Activated CD8-positive, alpha-beta memory T cell treated with anti-CD3 and anti-CD28 coated beads for 36 hours (primary cell): ENCODE data around the gene B4GALNT4. TPM values are rescaled to one million over a fixed set of nuclear protein-coding genes. Genes with fewer than 3 reads are reported as not detected.
"Not testable (repeated sequence)": the region's sequence is repeated elsewhere in the genome, so short reads cannot be mapped to it uniquely, and the experiment has no call there.

Source experiments
- CTCF ChIA-PET: fragments of 350-600 bp; sonication (Branson Sonifier 250); formaldehyde crosslinking; loops from one replicate; lab custom pipeline; 2021; ENCODE audit warnings: antibody characterized with exemption; lab: Charles Lee
- POLR2A ChIA-PET: fragments of 350-600 bp; sonication (Branson Sonifier 250); formaldehyde crosslinking; loops from one replicate; lab custom pipeline; 2021; ENCODE audit warnings: antibody characterized with exemption; lab: Charles Lee
- total RNA-seq, 2 experiments: library from RNA; stranded (reverse); gene quantifications; one replicate each; pipeline ENCODE4 v1.2.3, GENCODE V29; 2021

The B4GALNT4 gene
- total RNA-seq, 2 experiments from 2014 or later: 0.38 to 0.42 TPM

DNA sequence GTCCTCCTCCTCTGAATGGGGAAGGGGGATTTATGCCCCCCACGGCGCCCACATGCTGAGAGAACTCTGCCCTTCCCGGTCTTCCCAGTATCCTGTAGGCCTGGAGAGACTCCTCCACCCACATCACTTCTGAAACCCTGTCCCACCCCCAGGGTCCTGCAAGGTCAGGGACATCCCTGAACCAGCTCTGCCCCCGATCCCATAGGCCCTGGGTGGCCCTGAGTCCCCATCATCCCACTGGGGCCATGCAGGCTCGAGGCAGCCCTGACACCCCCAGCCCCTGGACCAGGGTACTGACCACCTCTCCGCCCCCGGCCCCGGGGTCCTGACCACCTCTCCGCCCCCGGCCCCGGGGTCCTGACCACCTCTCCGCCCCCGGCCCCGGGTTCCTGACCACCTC is 11.7 kb downstream of the B4GALNT4 start:
- ChIA-PET POLR2A (no interaction called here), CTCF (no interaction called here)

GRCh38 chr11:381501-382072 is 12.3 kb downstream of the B4GALNT4 start:
- ChIA-PET POLR2A (interaction anchor here (0.6 kb wide), 1 partner anchor 84 kb away, joined by 3 read pairs; no protein-coding TSS in a partner anchor), CTCF (no interaction called here)

DNA sequence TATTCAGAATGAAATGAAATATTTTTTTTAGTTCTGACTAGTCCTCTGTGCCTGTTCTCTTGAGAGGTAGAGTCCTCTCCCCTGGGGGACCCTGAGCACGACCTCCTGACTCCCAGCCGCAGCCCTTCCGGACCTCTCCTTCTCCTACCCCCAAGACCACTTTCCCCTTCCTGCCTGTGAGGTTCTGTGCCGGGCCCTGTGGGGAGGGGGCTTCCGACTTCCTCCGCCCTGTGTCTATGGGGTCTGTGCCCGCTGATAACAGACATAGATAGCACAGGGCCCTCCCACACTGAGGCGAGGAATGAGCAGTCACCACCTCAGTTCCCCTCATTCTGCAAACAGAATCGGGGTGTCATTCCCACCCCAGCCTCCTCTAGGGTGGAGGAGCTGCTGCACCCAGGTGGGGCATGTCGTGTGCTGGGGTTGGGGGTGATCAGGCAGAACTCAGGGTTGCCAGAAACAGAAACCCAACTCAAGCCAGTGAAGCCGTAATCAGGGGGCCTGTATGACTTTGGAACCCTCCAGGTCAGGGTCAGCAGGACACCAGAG is 12.9 kb downstream of the B4GALNT4 start:
- CTCF ChIA-PET: no interaction called here

DNA sequence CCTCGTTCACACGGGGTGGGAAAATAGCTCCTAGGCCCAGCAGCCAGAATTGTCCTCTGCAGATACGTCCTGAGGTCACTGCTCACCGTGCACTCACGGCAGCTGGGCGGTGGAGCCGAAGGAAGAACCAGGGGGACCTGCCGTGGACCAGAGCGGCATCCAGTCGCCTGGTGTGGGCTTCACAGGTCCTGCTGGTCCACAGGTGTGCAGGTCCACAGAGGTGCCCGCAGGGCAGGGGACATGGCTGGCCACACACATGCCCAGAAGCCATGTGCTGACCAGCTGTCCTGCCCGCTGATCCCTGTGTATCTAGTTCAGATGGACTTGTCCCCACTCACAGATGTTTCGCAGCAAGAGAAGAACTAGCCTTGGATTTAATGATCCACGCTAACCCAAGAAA is 14.1 kb downstream of the B4GALNT4 start:
- CTCF ChIA-PET: no interaction called here
- POLR2A ChIA-PET: no interaction called here

More for the DNA sequence above, 12.9 kb downstream of the B4GALNT4 start:
- POLR2A ChIA-PET: interaction anchor here (0.6 kb wide), 1 partner anchor 85 kb away, joined by 3 read pairs; no protein-coding TSS in a partner anchor

DNA sequence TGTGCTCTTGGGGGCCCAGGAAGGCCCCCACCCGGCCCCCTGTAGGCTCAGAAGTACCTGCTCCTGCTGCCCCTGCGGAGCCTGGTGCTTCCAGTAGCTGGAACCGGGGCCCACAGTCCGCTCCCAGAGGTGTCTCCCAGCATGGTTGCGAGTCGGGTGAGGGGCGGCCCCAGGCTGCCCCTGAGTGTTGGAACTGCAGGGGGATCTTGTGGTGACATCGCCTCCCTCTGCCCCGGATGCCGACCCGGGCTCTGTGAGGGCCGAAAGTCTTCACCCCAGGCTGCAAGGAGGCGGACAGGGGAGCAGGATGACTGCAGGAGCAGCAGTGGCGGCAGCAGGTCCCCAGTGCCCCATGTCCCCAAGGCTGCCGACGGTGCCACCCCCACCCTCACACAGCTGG is 15.2 kb downstream of the B4GALNT4 start:
- POLR2A ChIA-PET: no interaction called here

DNA sequence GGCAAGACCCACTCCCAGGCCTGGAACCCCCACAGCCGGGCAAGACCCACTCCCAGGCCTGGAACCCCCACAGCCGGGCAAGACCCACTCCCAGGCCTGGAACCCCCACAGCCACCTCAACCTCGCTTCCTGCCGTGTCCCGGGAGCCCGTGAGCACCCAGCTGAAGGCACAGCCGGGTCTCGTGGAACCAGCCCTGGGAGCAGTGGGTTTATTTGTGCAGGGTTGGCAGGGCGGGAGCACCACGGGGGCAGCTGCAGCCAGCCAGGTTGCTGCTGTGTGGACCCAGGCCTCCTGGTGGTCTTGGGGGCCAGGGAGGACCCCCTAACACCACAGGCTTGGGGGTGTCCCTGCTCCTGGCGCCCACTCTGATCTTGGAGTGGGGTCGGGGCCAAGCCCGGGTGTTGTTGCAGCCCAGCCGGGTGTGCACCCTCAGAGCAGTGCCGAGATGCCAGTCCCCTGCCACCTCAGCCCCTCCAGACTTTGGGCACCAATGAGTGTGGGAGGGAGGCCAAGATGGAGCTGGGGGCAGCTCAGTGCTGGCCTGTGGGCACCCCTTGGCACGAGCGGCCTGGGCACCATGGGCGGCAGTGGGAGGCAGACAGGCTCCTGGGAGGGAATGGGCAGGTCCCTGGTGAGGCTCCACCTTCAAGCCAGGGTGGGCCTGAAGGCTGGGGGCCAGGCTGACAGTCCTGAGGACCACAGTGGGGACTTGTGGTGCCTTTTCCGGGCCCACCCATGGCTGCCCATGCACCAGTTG is 16.5 kb downstream of the B4GALNT4 start:
- POLR2A ChIA-PET: no interaction called here
- CTCF ChIA-PET: interaction anchor here (1.0 kb wide), 1 partner anchor 17 kb away, joined by 4 read pairs; no protein-coding TSS in a partner anchor

More for the DNA sequence above, 15.2 kb downstream of the B4GALNT4 start:
- CTCF ChIA-PET: no interaction called here

- CTCF ChIA-PET: interaction anchor here (1.0 kb wide), 1 partner anchor 18 kb away, joined by 4 read pairs; no protein-coding TSS in a partner anchor
Observed at GRCh38 chr11:386483-386882, 17.2 kb downstream of the B4GALNT4 start.

DNA sequence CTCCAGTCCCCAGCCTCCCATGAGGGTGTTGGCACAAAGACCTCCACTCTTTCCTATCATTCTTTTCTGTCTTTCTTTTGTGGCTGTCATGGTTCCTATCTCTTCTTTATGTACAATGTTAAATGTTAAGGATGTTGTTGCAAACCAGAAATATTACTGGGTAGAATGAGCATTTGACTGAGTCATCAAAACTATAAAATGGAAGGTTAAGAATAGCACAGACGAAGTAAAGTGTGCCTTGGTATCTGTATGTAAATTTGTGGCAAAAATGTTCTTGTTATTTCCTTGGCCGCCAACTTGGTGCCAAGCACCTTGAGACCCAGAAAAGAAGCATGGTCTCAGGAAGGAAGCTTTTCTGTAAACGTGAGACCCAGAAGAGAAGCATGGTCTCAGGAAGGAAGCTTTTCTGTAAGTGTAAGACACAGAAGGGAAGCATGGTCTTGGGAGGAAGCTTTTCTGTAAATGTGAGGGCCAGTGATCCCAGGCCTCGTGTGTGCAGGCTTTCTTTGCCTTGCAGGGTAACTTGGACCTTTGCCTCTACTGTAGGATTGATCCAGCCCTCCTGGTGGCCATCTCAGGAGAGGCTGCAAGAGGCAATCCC is 18.0 kb downstream of the B4GALNT4 start:
- ChIA-PET CTCF (no interaction called here), POLR2A (no interaction called here)

More at GRCh38 chr11:386483-386882, 17.2 kb downstream of the B4GALNT4 start:
- POLR2A ChIA-PET: no interaction called here

DNA sequence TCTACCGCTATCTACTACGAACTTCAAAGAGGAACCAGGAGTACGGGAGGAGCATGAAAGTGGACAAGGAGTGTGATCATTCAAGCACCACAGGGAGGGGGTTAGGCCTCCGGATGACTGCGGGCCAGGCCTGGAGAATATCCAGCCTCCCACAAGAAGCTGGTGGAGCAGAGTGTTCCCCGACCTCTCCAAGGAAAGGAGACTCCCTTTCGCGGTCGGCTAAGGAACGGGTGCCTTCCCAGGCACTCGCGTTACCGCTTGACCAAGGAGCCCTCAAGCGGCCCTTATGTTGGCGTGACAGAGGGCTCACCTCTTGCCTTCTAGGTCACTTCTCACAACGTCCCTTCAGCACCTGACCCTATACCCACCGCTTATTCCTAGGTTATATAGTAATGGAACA is 20.1 kb downstream of the B4GALNT4 start:
- POLR2A ChIA-PET, CTCF ChIA-PET: not testable (repeated sequence)

- ChIA-PET POLR2A (no interaction called here), CTCF (no interaction called here)
Observed at GRCh38 chr11:390175-390574, 20.9 kb downstream of the B4GALNT4 start.

DNA sequence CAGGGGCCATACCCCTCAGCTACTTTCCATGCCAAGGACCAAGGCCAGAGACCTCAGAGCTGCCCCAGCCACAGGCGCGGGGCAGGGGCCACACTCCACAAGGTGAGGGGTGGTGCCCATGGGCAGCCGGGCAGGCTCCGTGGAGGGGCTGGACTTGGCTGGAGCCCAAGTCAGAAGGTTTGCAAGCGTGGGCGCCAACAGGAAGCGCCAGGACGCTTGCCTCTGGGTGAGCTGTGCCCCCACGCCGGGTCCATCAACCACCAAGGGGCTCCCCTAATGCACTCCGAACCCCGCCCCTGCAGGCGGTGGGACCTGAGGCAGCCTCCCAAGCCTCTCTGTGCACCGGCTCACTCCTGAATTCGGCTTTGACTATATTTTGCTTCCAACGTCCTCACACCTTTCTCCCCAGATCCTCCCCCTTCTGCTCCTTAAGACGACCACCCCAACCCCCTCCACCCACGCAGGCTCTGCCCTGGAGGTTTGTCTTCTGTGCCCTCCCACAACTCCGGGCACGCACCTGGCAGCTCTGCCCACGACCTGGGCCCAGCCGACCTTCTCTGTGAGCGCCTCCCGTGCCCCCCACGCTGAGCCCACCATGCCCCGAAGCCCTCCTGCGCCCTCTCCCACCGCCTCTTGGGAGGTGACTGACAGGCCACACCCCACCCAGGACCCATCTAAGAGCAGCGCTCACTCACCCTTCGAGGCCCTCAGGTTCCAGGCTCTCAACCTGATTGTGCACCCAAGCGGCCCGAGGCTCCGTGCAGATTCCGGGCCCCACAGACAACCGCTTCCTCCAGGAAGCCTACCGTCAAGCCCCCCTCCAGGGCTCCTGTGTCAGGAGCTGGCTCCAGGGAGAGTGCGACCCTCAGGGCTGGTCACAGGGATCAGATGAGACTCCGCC is 22.1 kb downstream of the B4GALNT4 start:
- CTCF ChIA-PET: no interaction called here

GRCh38 chr11:392102-392777 is 22.9 kb downstream of the B4GALNT4 start:
- ChIA-PET POLR2A (no interaction called here), CTCF (no interaction called here)

More for the DNA sequence above, 22.1 kb downstream of the B4GALNT4 start:
- POLR2A ChIA-PET: no interaction called here

DNA sequence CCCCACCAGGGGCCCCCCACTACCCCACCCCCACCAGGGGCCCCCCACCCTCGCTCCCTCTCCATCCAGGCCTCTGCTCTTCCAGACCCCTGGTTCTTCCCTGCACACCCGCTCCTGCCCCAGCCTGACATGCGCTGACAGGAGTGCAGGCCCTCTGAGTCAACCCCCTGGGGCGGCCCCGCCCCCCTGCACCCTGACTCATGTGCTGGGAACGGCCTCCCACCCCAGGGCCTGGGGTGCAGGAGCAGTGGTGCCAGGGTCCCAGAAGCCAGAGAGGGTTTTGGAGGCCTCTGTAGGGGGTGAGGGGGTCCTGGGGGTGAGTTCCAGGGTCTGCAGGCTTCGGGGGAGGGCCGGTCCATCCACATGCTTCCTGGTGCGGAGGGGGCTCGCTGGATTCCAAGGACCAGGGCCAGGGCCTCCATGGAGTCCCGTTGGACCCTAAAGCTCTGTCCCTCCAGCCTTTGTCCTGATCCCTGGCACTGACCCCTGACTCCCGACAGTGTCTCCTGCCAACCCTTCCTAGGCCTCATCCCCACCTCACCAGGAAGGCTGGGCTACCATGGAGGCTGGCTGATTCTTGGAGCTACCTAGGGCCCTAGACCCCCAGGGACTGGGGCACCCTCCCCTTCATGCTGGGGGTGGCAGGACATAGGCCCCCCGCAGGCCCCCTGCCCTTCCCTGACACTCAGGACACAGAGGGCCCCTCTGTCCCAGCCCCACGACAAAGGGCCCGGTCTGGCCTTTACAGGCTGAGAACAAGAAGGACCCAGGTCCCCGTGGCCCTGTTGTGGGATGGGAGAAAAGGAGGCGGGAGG is 24.1 kb downstream of the B4GALNT4 start:
- POLR2A ChIA-PET: no interaction called here
- CTCF ChIA-PET: no interaction called here

GRCh38 chr11:394034-394857 is 24.9 kb downstream of the B4GALNT4 start, which contains the start of gene PKP3:
PKP3 (plus strand) TSS chr11:394209; CDS start chr11:394293, 84 bp downstream.
- POLR2A ChIA-PET: no interaction called here
- CTCF ChIA-PET: no interaction called here

GRCh38 chr11:394858-395655 is 25.8 kb downstream of the B4GALNT4 start:
- ChIA-PET CTCF (no interaction called here), POLR2A (no interaction called here)

GRCh38 chr11:395866-396265 is 26.6 kb downstream of the B4GALNT4 start:
- ChIA-PET CTCF (interaction anchor here (1.2 to 1.7 kb wide), 4 partner anchors 47 to 145 kb away, joined by 3 to 8 read pairs (median 4); partner anchors contain the start of gene PTDSS2), POLR2A (no interaction called here)
